HepG2 (cell line): ENCODE data around the gene PIAS1. TPM values are rescaled to one million over a fixed set of nuclear protein-coding genes. Genes with fewer than 3 reads are reported as not detected.

Source experiments
- ARNTL ChIP-seq: sonication (generic); formaldehyde crosslinking; IDR thresholded peaks from 2 replicates; pipeline ENCODE4 v1.4.0; 2020; ENCODE audit warnings: mild to moderate bottlenecking, missing genetic modification reagents
- ATF1 ChIP-seq: IDR thresholded peaks from 2 replicates; pipeline ENCODE4 v1.6.1; 2016; ENCODE audit warnings: mild to moderate bottlenecking, control low read depth
- ELF4 ChIP-seq: sonication (generic); formaldehyde crosslinking; IDR thresholded peaks from 2 replicates; pipeline ENCODE4 v1.5.0; 2020; ENCODE audit warnings: missing genetic modification reagents, mild to moderate bottlenecking, moderate library complexity, borderline replicate concordance
- HES4 ChIP-seq: sonication (generic); formaldehyde crosslinking; IDR thresholded peaks from 2 replicates; pipeline ENCODE4 v1.9.0; 2021; ENCODE audit warnings: mild to moderate bottlenecking, missing genetic modification reagents, borderline replicate concordance
- HOXA5 ChIP-seq: sonication (generic); formaldehyde crosslinking; IDR thresholded peaks from 2 replicates; pipeline ENCODE4 v1.4.0; 2020; ENCODE audit warnings: missing genetic modification reagents
- JUNB ChIP-seq: sonication (generic); formaldehyde crosslinking; IDR thresholded peaks from 2 replicates; pipeline ENCODE4 v1.8.0; 2022; ENCODE audit warnings: missing genetic modification reagents, mild to moderate bottlenecking, borderline replicate concordance
- KAT8 ChIP-seq: IDR thresholded peaks from 2 replicates; pipeline ENCODE4 v1.6.1; 2016; ENCODE audit warnings: missing genetic modification reagents, missing compliant biosample characterization
- LCORL ChIP-seq, 2 experiments: fragments of 450-650 bp in 1 of 2; sonication (generic) in 1 of 2; formaldehyde crosslinking in 1 of 2; IDR thresholded peaks; 2 replicates each; pipeline versions ENCODE4 v1.5.0 to v1.6.1; 2017 to 2020; ENCODE audit warnings: antibody characterized with exemption in 1 of 2, missing genetic modification reagents in 1 of 2
- NFATC3 ChIP-seq: sonication (generic); formaldehyde crosslinking; IDR thresholded peaks from 2 replicates; pipeline ENCODE4 v1.5.1; 2020; ENCODE audit warnings: mild to moderate bottlenecking, missing genetic modification reagents
- NFIC ChIP-seq: IDR thresholded peaks from 2 replicates; pipeline ENCODE4 v1.6.1; 2012; ENCODE audit warnings: mild to moderate bottlenecking, low read length, inconsistent platforms
- ZIK1 ChIP-seq: sonication (generic); formaldehyde crosslinking; IDR thresholded peaks from 2 replicates; pipeline ENCODE4 v1.5.0; 2020; ENCODE audit warnings: mild to moderate bottlenecking, low read depth, missing genetic modification reagents, borderline replicate concordance
- ZKSCAN1 ChIP-seq: fragments of 150-350 bp; IDR thresholded peaks from 2 replicates; pipeline ENCODE4 v1.6.1; 2014; ENCODE audit warnings: low read length
- ZNF484 ChIP-seq: sonication (generic); formaldehyde crosslinking; IDR thresholded peaks from 2 replicates; pipeline ENCODE4 v1.5.1; 2020; ENCODE audit warnings: mild to moderate bottlenecking, low read depth, missing genetic modification reagents, borderline replicate concordance
- ZNF503 ChIP-seq: sonication (generic); formaldehyde crosslinking; IDR thresholded peaks from 2 replicates; pipeline ENCODE4 v1.4.0; 2020; ENCODE audit warnings: missing genetic modification reagents
- ZNF577 ChIP-seq: sonication (generic); formaldehyde crosslinking; IDR thresholded peaks from 2 replicates; pipeline ENCODE4 v1.4.0; 2020; ENCODE audit warnings: mild to moderate bottlenecking, low read depth, missing genetic modification reagents, borderline replicate concordance
- ZNF589 ChIP-seq: sonication (generic); formaldehyde crosslinking; conservative IDR thresholded peaks from 2 replicates; pipeline ENCODE4 v1.8.0; 2022; ENCODE audit warnings: mild to moderate bottlenecking, moderate library complexity, missing genetic modification reagents
- ZNF703 ChIP-seq: sonication (generic); formaldehyde crosslinking; IDR thresholded peaks from 2 replicates; pipeline ENCODE4 v1.5.1; 2020; ENCODE audit warnings: missing genetic modification reagents, mild to moderate bottlenecking, moderate library complexity, borderline replicate concordance
- ZNF747 ChIP-seq: sonication (generic); formaldehyde crosslinking; IDR thresholded peaks from 2 replicates; pipeline ENCODE4 v1.8.1; 2023; ENCODE audit warnings: missing genetic modification reagents, mild to moderate bottlenecking, borderline replicate concordance
- ZNF784 ChIP-seq: sonication (generic); formaldehyde crosslinking; IDR thresholded peaks from 2 replicates; pipeline ENCODE4 v1.5.1; 2020; ENCODE audit warnings: missing genetic modification reagents, mild to moderate bottlenecking, borderline replicate concordance
- ZSCAN5A ChIP-seq: sonication (generic); formaldehyde crosslinking; IDR thresholded peaks from 2 replicates; pipeline ENCODE4 v1.8.0; 2022; ENCODE audit warnings: mild to moderate bottlenecking, missing genetic modification reagents, borderline replicate concordance
- polyA plus RNA-seq, 8 experiments: library from polyadenylated mRNA; depleted of rRNA in 3 of 8; stranded (reverse) in 7 of 8; unstranded in 1 of 8; fragments of >200 nt; fragmentation: Illumina TruSeq in 4 of 8; extraction: Trizol in 4 of 8; gene quantifications; 2 replicates each; pipeline versions ENCODE4 v1.2.1 to v1.2.3, GENCODE V29; 2011 to 2016; ENCODE audit warnings: low read depth in 4 of 8, missing spikeins in 1 of 8, mixed read lengths in 1 of 8; ENCODE audit not compliant: insufficient read depth in 1 of 8
- total RNA-seq, 5 experiments: library from RNA; depleted of rRNA; stranded (reverse); fragments of >200 nt; fragmentation: Illumina TruSeq; extraction: Trizol; gene quantifications; 2 replicates each; pipeline ENCODE4 v1.2.3, GENCODE V29; 2016; ENCODE audit warnings: low read depth in 1 of 5
- TF ChIP-seq, protein P1 (sequence below): sonication (generic); formaldehyde crosslinking; IDR thresholded peaks from 2 replicates; pipeline ENCODE4 v1.8.1; 2023; ENCODE audit warnings: mild to moderate bottlenecking, missing genetic modification reagents
- TF ChIP-seq, protein P2 (sequence below): sonication (generic); formaldehyde crosslinking; IDR thresholded peaks from 2 replicates; pipeline ENCODE4 v1.5.0; 2020; ENCODE audit warnings: missing genetic modification reagents

PIAS1 gene
- total and polyA plus RNA-seq, 2 of the 13 experiments (the other 11 are each of a cell fraction or from before 2014, with no cell fraction given) = 20.7 to 33.7 TPM

DNA sequence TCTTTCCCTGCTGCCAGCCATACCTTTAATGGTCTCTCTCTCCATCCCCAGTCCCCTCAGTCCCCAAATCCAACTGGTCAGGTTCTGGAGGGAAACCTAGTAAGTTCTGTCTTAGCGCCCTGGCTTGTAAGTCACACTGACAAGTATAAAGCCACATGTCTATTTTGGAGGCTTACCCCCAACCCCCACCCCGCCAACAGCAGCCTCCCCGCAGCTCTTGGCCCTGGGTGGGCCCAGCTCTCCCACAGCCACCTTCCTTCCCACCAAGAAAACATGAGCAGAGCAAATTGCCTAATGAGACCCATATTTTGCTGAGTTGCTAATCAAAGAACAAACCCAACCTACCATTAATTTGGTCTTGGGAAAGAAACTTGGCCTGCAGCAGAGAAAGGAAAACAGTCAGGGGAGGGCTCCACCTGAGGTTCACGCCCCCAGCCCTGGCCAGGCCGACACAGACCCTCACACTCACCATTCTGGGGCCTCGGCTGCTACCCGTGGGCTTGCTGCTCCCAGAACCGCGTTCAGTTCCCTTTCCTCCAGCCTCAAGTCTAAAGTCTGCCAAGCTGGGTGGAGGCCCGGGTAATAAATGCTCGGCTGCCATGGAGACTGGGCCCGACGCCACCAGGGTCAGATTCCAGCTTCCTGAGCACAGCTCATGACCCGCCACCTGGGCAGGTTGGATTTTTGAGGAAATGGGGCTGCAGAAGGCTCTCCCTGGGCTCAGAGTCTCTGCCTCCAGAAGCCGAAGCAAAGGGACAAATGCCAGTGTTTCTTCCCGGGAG, 150.9 kb downstream of the PIAS1 start, which contains the start of gene CALML4 (continued):
- no peak for TF ChIP-seq ZNF784
- TF ChIP-seq ZIK1 (CRISPR knock-in tag) = no peak
- TF ChIP-seq, protein P1, sequence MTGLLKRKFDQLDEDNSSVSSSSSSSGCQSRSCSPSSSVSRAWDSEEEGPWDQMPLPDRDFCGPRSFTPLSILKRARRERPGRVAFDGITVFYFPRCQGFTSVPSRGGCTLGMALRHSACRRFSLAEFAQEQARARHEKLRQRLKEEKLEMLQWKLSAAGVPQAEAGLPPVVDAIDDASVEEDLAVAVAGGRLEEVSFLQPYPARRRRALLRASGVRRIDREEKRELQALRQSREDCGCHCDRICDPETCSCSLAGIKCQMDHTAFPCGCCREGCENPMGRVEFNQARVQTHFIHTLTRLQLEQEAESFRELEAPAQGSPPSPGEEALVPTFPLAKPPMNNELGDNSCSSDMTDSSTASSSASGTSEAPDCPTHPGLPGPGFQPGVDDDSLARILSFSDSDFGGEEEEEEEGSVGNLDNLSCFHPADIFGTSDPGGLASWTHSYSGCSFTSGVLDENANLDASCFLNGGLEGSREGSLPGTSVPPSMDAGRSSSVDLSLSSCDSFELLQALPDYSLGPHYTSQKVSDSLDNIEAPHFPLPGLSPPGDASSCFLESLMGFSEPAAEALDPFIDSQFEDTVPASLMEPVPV (CRISPR knock-in tag) = no peak
- TF ChIP-seq ZNF747 (CRISPR knock-in tag) = no peak
- TF ChIP-seq, protein P2, sequence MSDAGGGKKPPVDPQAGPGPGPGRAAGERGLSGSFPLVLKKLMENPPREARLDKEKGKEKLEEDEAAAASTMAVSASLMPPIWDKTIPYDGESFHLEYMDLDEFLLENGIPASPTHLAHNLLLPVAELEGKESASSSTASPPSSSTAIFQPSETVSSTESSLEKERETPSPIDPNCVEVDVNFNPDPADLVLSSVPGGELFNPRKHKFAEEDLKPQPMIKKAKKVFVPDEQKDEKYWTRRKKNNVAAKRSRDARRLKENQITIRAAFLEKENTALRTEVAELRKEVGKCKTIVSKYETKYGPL (CRISPR knock-in tag) = no peak
- no peak for TF ChIP-seq KAT8 (CRISPR knock-in tag)
- no peak for TF ChIP-seq ZNF589 (CRISPR knock-in tag)
- TF ChIP-seq ZNF703 (CRISPR knock-in tag) = no peak
- no peak for TF ChIP-seq ZNF577 (CRISPR knock-in tag)
- TF ChIP-seq ZKSCAN1 = no peak
- TF ChIP-seq HOXA5 = no peak
- no peak for TF ChIP-seq JUNB
- TF ChIP-seq NFATC3 = no peak
- TF ChIP-seq ARNTL (CRISPR knock-in tag) = peak; percentile 52; the same call in 1 of the 2 replicates
- TF ChIP-seq ZSCAN5A = no peak
- TF ChIP-seq HES4 (CRISPR knock-in tag) = no peak
- no peak for TF ChIP-seq ATF1 (CRISPR knock-in tag)
- no peak for TF ChIP-seq LCORL (IDR thresholded peaks at IDR 0.05)
- 0 out of 2 replicates have a peak, but pooled peaks have one; percentile 57 for TF ChIP-seq LCORL (CRISPR knock-in tag; IDR thresholded peaks at IDR 0.05)
- TF ChIP-seq ZNF484 (CRISPR knock-in tag) = no peak
- TF ChIP-seq NFIC = no peak
- TF ChIP-seq ZNF503 = no peak
- no peak for TF ChIP-seq ELF4 (CRISPR knock-in tag)
